HG02884 (cell line): ENCODE data around the gene COL23A1.

ENCODE experiments used
- ATAC-seq: cut with Tn5 transposase; IDR thresholded peaks from one replicate; pipeline ENCODE4 v1.9.1; 2021; ENCODE audit warnings: mild to moderate bottlenecking, moderate library complexity; ENCODE audit not compliant: unreplicated experiment

Gene COL23A1

GRCh38 chr5:178560911-178561310, 29.3 kb downstream of the COL23A1 start:
- ATAC-seq: no peak

- no peak for ATAC-seq
Measured at GRCh38 chr5:178557416-178557815, 32.8 kb downstream of the COL23A1 start.

GRCh38 chr5:178555771-178556211, 34.4 kb downstream of the COL23A1 start:
- ATAC-seq: no peak

GRCh38 chr5:178555005-178555404, 35.2 kb downstream of the COL23A1 start:
- no peak for ATAC-seq

- ATAC-seq: no peak
Measured at GRCh38 chr5:178554311-178554710, 35.9 kb downstream of the COL23A1 start.

- no peak for ATAC-seq
Measured at GRCh38 chr5:178553517-178553916, 36.7 kb downstream of the COL23A1 start.

- no peak for ATAC-seq
Measured at GRCh38 chr5:178551468-178551867, 38.7 kb downstream of the COL23A1 start.

GRCh38 chr5:178551059-178551458, 39.1 kb downstream of the COL23A1 start:
- ATAC-seq: no peak

GRCh38 chr5:178548746-178549145, 41.4 kb downstream of the COL23A1 start:
- no peak for ATAC-seq

- no peak for ATAC-seq
Measured at GRCh38 chr5:178547753-178548415, 42.3 kb downstream of the COL23A1 start.

GRCh38 chr5:178547052-178547666, 43.0 kb downstream of the COL23A1 start:
- no peak for ATAC-seq

- ATAC-seq: no peak
Measured at GRCh38 chr5:178546675-178547033, 43.5 kb downstream of the COL23A1 start.

- ATAC-seq: no peak
Measured at GRCh38 chr5:178545941-178546674, 44.1 kb downstream of the COL23A1 start.

- ATAC-seq: no peak
Measured at GRCh38 chr5:178545176-178545575, 45.0 kb downstream of the COL23A1 start.

GRCh38 chr5:178544166-178544834, 45.9 kb downstream of the COL23A1 start:
- no peak for ATAC-seq

- ATAC-seq: no peak
Measured at GRCh38 chr5:178542455-178542854, 47.7 kb downstream of the COL23A1 start.

- no peak for ATAC-seq
Measured at GRCh38 chr5:178540526-178540925, 49.7 kb downstream of the COL23A1 start.

GRCh38 chr5:178538741-178539229, 51.4 kb downstream of the COL23A1 start:
- no peak for ATAC-seq

GRCh38 chr5:178537467-178538371, 52.5 kb downstream of the COL23A1 start:
- ATAC-seq: no peak
